Measurements from ENCODE around the gene MRTO4. TPM values are rescaled to one million over a fixed set of nuclear protein-coding genes. Genes with fewer than 3 reads are reported as not detected.
"Not testable (repeated sequence)": the region's sequence is repeated elsewhere in the genome, so short reads cannot be mapped to it uniquely, and the experiment has no call there.

MRTO4 gene
- polyA plus RNA-seq, 1 of the 3 experiments (the other 2 are of a cell fraction), result 48.4 TPM

GRCh38 chr1:19268445-19268844 is 16.8 kb downstream of the MRTO4 start:
- no peaks in the 10 kb centered on the region for H3F3A ChIP-seq (replicated peaks; ENCODE audit: insufficient read depth)
- no peak overlapping the region for H3K9ac ChIP-seq
- WGBS (ENCODE audit: low lambda C conversion rate), result 67% methylated on average over 5 of the region's 11 CpGs
- ChIA-PET CTCF (no interaction called here), POLR2A (interaction anchor here (0.6 kb wide), 1 partner anchor 44 kb away, joined by 4 read pairs; the partner anchor contains the start of genes AKR7A2 and SLC66A1)
- no peaks in the 10 kb centered on the region for H3K36me3 ChIP-seq (replicated peaks in 1 of 2; ENCODE audit: control insufficient read depth in 1 of 2, insufficient read depth in 2 of 2, low read length in 1 of 2)
- no peaks in the 10 kb centered on the region for H3K27me3 ChIP-seq (ENCODE audit: insufficient read depth)
- H3K9me3 ChIP-seq, result no peaks in the 10 kb centered on the region
- H3K9me2 ChIP-seq, result no peaks in the 10 kb centered on the region
- H3K4me3 ChIP-seq (ENCODE audit: low read depth in 2 of 2, low read length in 1 of 2), result no peak overlapping the region
- TF ChIP-seq ZBTB33 (IDR thresholded peaks at IDR 0.05; ENCODE audit: borderline replicate concordance, low read depth) (no peak), ELF1 (IDR thresholded peaks at IDR 0.05) (no peak), TCF12 (IDR thresholded peaks at IDR 0.05) (no peak), YY1 (IDR thresholded peaks at IDR 0.05; ENCODE audit: low read depth) (no peak), CTCF (IDR thresholded peaks at IDR 0.05) (no peak), CHD2 (IDR thresholded peaks at IDR 0.05; ENCODE audit: low read length, partially characterized antibody) (no peak), USF2 (IDR thresholded peaks at IDR 0.05; ENCODE audit: borderline replicate concordance, low read depth, low read length) (no peak), GABPA (IDR thresholded peaks at IDR 0.05; ENCODE audit: low read depth) (no peak), RXRA (IDR thresholded peaks at IDR 0.05; ENCODE audit: borderline replicate concordance, low read depth) (no peak), TAF1 (IDR thresholded peaks at IDR 0.05; ENCODE audit: borderline replicate concordance, low read depth, low read length) (no peak), EP300 (IDR thresholded peaks at IDR 0.05; ENCODE audit: borderline replicate concordance in 1 of 2, low read depth in 1 of 2, low read length in 1 of 2) (no peak), POLR2AphosphoS5 (IDR thresholded peaks at IDR 0.05; ENCODE audit: low read depth, low read length) (no peak), FOSL2 (IDR thresholded peaks at IDR 0.05; ENCODE audit: borderline replicate concordance, low read depth) (no peak), RFX5 (IDR thresholded peaks at IDR 0.05; ENCODE audit: low read length) (no peak), MAX (IDR thresholded peaks at IDR 0.05; ENCODE audit: low read depth) (no peak)
- H3K79me2 ChIP-seq (ENCODE audit: insufficient read depth), result no peaks in the 10 kb centered on the region
- no peaks in the 10 kb centered on the region for H4K20me1 ChIP-seq (ENCODE audit: insufficient read depth)
- no peak overlapping the region for H2AFZ ChIP-seq (ENCODE audit: low read depth)
- H3K27ac ChIP-seq (ENCODE audit: low read depth in 2 of 2, low read length in 1 of 2), result no peak overlapping the region
- no peaks in the 10 kb centered on the region for H3K4me1 ChIP-seq (ENCODE audit: control insufficient read depth in 1 of 2, insufficient read depth in 2 of 2, low read depth in 1 of 2, low read length in 1 of 2)
- H3K4me2 ChIP-seq, result no peak overlapping the region
- no peak for DNase-seq

GRCh38 chr1:19269427-19270342 is 18.1 kb downstream of the MRTO4 start:
- H3K27ac ChIP-seq (ENCODE audit: low read depth in 2 of 2, low read length in 1 of 2); H4K20me1 ChIP-seq (ENCODE audit: insufficient read depth); DNase-seq; H3K27me3 ChIP-seq (ENCODE audit: insufficient read depth); POLR2A ChIA-PET; H3K9ac ChIP-seq; H3K9me2 ChIP-seq; H3K79me2 ChIP-seq (ENCODE audit: insufficient read depth); H3K4me1 ChIP-seq (ENCODE audit: control insufficient read depth in 1 of 2, insufficient read depth in 2 of 2, low read depth in 1 of 2, low read length in 1 of 2); CTCF ChIA-PET; H3K4me2 ChIP-seq; H3K4me3 ChIP-seq (ENCODE audit: low read depth in 2 of 2, low read length in 1 of 2); H3K36me3 ChIP-seq (replicated peaks in 1 of 2; ENCODE audit: control insufficient read depth in 1 of 2, insufficient read depth in 2 of 2, low read length in 1 of 2); H3F3A ChIP-seq (replicated peaks; ENCODE audit: insufficient read depth); H2AFZ ChIP-seq (ENCODE audit: low read depth); H3K9me3 ChIP-seq: not testable (repeated sequence)
- 62% methylated on average over 4 of the region's 9 CpGs for WGBS (ENCODE audit: low lambda C conversion rate)

- H3K4me3 ChIP-seq (ENCODE audit: low read depth in 2 of 2, low read length in 1 of 2); H3K4me2 ChIP-seq; H3K79me2 ChIP-seq (ENCODE audit: insufficient read depth); H3K36me3 ChIP-seq (replicated peaks in 1 of 2; ENCODE audit: control insufficient read depth in 1 of 2, insufficient read depth in 2 of 2, low read length in 1 of 2); H3K9me3 ChIP-seq; POLR2A ChIA-PET; H3F3A ChIP-seq (replicated peaks; ENCODE audit: insufficient read depth); H3K27me3 ChIP-seq (ENCODE audit: insufficient read depth); H3K27ac ChIP-seq (ENCODE audit: low read depth in 2 of 2, low read length in 1 of 2); H4K20me1 ChIP-seq (ENCODE audit: insufficient read depth); H3K9ac ChIP-seq; H3K9me2 ChIP-seq; H2AFZ ChIP-seq (ENCODE audit: low read depth); H3K4me1 ChIP-seq (ENCODE audit: control insufficient read depth in 1 of 2, insufficient read depth in 2 of 2, low read depth in 1 of 2, low read length in 1 of 2); DNase-seq: not testable (repeated sequence)
- CTCF ChIA-PET, result interaction anchor here (1.1 kb wide), 1 partner anchor 85 kb away, joined by 3 read pairs; no protein-coding TSS in a partner anchor
- WGBS (ENCODE audit: low lambda C conversion rate), result 100% methylated on average over 1 of the region's 6 CpGs
These were observed 18.7 kb downstream of the MRTO4 start for GRCh38 chr1:19270343-19270730.

Data from SK-N-SH (cell line).